EH (cell line): ENCODE data around the gene ZNF735.
"Not testable (repeated sequence)": the region's sequence is repeated elsewhere in the genome, so short reads cannot be mapped to it uniquely, and the experiment has no call there.

ENCODE experiments used
- DNase-seq: peaks from one replicate; pipeline ENCODE4 v3.0.0-alpha.2; 2015; ENCODE audit warnings: low read depth

ZNF735 gene

DNA sequence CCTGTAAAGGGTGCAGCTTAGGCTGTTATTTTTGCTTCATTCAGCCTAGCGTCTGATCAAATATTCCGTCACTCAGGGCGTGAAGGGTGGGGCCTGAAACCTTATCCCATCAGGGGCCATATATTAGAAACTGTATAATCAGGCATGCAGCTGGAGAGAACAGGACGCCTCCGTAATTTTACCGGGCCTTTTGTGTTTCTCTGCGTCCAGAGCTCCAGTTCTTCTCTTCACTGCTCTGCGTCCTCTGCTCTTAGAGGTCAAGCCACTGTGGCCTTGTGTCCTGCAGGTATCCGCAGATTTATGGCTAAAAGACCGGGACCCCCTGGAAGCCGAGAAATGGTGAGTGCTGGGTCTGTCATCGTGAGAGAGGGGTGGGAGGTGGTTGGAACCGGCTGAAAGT is at the start of gene ZNF735:
ZNF735 (plus strand) TSS at position 301 of the 400 bp plus-strand sequence; CDS start at position 301, 0 bp downstream.
- no peak for DNase-seq

- not testable (repeated sequence) for DNase-seq
These were observed 36.0 kb upstream of the ZNF735 start for GRCh38 chr7:64170974-64171373.

GRCh38 chr7:64174328-64174727 is 32.7 kb upstream of the ZNF735 start:
- DNase-seq: no peak

DNA sequence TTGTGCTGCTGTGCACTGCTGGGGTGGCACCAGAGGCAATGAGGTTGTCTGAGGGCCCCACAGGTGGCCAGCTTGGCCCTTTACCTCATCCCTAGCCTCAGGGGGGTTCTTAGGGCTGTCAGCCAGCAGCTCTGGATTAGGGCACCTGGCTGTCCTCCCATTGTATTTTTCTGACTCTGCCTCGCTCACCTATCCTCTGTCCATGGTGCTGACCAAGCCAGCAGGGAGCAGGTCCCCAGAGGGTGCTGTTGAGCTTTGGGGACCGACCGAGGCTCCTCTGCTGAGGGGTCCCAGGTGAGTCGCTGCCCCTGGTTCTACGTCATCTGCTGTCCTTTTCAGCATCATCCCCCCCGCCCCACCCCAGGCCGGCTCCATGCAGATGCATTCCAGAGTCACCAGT is 32.1 kb upstream of the ZNF735 start:
- no peak for DNase-seq

GRCh38 chr7:64180989-64181388 is 26.0 kb upstream of the ZNF735 start:
- DNase-seq: peak; percentile 0

DNA sequence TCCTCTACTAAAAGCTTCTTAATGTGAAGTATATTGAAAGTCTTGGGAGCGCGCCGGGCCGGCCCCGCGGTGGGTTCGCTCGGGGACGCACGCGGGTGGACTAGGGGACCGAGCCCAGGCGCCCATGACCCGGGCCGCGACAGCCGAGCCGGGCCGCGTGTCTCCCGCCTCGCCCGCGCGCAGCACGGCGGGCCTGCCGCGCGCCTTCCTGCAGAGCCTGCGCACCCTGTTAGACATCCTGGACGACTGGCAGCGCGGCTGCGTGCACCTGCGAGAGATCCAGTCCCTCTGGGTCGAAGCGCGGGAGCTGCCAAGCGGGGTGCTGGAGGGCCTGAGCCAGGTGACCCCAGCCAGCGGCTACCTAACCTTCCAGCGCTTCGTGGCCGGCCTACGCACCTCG is 25.4 kb upstream of the ZNF735 start:
- DNase-seq: no peak

- DNase-seq: no peak
These were observed 24.8 kb upstream of the ZNF735 start for GRCh38 chr7:64182036-64182790.

DNA sequence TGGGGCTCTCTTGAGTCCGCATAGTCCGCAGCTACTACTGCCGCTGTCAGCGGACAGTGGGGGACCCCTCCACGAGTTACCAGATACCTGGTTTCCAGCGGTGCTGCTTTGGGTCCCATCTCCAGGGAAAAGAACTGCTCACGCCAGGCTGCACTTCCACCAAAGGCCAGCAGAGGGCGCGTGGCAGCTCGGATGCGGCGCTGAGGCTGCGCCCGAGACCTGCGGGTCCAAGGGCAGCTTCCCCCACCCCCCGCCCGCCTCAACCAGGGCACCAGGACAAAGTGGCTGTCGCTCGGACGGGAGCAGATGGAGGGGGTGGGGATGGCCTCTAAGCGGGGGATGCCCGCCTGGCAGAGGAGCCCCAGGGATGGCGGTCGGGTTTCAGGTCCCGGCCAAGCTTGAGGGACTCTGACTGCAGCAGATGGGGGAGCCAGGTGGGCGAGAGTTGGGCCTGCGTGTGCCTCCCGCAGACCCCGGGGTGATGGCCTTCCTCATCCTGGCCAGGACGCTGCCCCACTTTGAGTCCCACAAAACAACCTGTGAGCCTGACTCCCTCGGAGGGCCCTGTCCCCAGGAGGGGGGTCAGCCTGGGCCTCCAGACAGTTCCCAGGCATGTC is 23.8 kb upstream of the ZNF735 start:
- no peak for DNase-seq

- no peak for DNase-seq
These were observed 23.1 kb upstream of the ZNF735 start for GRCh38 chr7:64183827-64184372.

DNA sequence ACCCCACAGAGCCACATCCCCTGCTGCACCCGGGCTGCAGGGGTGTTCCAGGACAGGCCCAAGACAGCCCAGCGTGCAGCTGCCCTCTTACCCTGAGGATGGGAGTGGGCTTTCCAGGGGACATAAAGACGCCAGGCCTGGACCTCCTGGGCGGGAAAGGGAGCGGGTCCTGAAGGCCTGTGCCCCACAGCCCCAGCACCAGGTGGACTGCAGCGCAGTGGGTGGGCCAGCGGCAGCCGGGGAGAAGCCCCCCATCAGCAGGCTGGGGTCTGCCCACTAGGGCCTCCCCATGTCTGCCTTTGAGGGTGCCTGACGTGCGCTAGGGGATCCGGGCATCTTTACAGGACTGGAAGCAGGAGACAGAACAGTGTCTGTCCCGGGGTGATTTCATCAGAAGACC is 22.6 kb upstream of the ZNF735 start:
- no peak for DNase-seq

DNA sequence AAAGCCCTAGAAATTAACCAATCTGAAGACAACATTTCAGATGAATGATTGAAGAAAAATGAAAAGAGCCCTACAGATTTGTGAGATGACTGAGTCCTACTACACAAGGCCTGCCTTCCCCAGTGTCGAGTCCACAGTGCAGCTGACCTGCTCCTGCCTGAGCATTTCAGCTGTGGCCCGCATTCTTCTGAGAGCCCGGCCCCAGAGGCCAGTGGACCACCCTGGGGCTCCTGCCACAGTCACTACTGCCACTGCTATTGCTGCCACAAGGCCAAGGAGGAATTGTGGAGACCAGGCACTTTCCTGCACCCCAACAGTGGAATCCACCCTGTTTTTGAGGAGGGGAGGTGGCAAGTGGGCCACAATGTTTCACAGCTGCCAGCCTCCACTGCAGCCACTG is 19.6 kb upstream of the ZNF735 start:
- DNase-seq: no peak

DNA sequence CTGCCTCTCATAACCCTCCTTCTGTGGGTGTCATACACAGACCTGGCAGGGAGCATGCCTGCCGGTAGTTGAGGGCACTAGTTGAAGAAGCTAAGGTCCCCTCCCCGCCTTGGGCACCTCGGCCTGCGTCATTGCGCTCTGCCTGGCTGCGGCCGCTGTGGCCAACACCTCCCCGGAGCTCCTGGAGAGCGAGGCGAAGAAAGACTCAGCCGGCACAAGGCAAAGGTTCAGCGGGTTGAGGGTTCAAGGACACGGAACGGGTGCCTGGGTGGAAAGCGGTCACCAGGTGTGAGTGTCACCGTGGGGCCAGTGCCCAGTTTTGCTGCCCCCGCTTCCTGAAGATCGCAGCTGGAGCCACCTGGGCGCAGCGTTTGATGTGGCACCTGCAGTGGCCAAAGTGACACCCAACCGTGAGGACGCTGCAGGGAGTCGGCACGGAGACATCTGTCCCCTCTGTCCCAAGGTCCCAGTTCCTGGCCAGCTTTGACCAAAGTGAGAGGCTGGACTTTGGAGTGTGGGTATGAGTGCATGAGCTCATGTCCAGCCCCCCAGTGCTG is 14.8 kb upstream of the ZNF735 start:
- DNase-seq: no peak

DNA sequence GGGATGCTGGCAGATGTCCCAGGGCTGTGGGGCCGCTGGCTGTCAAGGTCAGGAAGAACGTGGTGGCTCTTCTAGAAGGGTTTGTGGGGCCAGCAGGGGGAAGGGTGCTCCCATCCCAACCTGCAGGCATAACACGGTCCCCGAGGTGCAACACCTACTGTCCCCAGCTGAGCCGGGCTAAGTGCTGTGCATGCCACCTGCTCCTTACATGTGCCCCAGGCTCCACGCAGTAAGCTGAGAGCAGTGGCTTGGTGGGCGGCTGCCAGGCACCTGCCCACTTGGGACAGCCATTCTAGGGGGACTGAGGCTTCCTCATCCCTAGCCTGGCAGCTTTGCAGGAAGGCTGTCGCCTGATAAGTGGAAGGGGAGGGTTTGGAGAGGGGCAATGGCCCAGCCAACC is 14.2 kb upstream of the ZNF735 start:
- no peak for DNase-seq

- DNase-seq: not testable (repeated sequence)
These were observed 12.8 kb downstream of the ZNF735 start for GRCh38 chr7:64219710-64220298.

DNA sequence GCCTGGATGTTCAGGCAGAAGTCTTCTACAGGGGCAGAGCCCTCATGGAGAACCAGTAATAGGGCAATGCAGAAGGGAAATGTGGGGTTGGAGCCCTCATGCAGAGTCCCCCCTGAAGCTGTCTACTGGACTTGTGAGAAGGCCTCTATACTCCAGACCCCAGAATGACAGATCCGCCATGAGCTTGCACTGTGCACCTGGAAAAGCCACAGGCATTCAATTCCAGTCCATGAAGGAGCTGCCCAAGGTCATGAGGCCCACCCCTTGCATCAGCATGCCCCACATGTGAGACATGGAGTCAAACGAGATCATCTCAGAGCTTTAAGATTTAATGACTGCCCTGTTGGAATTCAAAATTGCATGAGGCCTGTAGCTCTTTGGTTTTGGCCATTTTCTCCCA is 16.4 kb downstream of the ZNF735 start:
- no peak for DNase-seq

GRCh38 chr7:64228174-64228573 is 21.2 kb downstream of the ZNF735 start, which contains the start of gene ZNF679:
Gene ZNF679, plus strand, starts transcription at chr7:64228474. Its CDS starts 20,644 bp downstream, at chr7:64249118.
- DNase-seq: not testable (repeated sequence)

GRCh38 chr7:64266341-64266919 is 59.4 kb downstream of the ZNF735 start:
- DNase-seq: no peak
